ENCODE data around the gene TEX26. TPM values are rescaled to one million over a fixed set of nuclear protein-coding genes. Genes with fewer than 3 reads are reported as not detected.

TEX26 gene
- total RNA-seq, 4 donors from 2014 or later: 0.36 to 1.5 (median 0.88) TPM; not detected in 1

- no peak for ATAC-seq (ENCODE audit: low FRiP score)
Observed at GRCh38 chr13:30998136-30999088, 66.0 kb downstream of the TEX26 start.

GRCh38 chr13:31000889-31001288, 68.4 kb downstream of the TEX26 start:
- ATAC-seq (ENCODE audit: low FRiP score) (peak; percentile 79), DNase-seq (ENCODE audit: low spot score) (no peak)
- no peak for TF ChIP-seq CTCF (IDR thresholded peaks at IDR 0.05)

More at GRCh38 chr13:30998136-30999088, 66.0 kb downstream of the TEX26 start:
- TF ChIP-seq CTCF (IDR thresholded peaks at IDR 0.05): no peak
- no peak for DNase-seq (ENCODE audit: low spot score)

GRCh38 chr13:31001647-31002046, 69.2 kb downstream of the TEX26 start:
- ATAC-seq (ENCODE audit: low FRiP score): no peak
- DNase-seq (ENCODE audit: low spot score): no peak

GRCh38 chr13:31005066-31005465, 72.6 kb downstream of the TEX26 start:
- DNase-seq (ENCODE audit: low spot score) (no peak), ATAC-seq (ENCODE audit: low FRiP score) (no peak)
- no peak for TF ChIP-seq CTCF (IDR thresholded peaks at IDR 0.05)

More at GRCh38 chr13:31001647-31002046, 69.2 kb downstream of the TEX26 start:
- TF ChIP-seq CTCF (IDR thresholded peaks at IDR 0.05): no peak

- DNase-seq (ENCODE audit: low spot score) (no peak), ATAC-seq (ENCODE audit: low FRiP score) (no peak)
- no peak for TF ChIP-seq CTCF (IDR thresholded peaks at IDR 0.05)
Observed at GRCh38 chr13:31007417-31007816, 75.0 kb downstream of the TEX26 start.

- no peak for DNase-seq (ENCODE audit: low spot score)
- ATAC-seq (ENCODE audit: low FRiP score): no peak
- TF ChIP-seq CTCF (IDR thresholded peaks at IDR 0.05): no peak
Observed at GRCh38 chr13:31008400-31009115, 76.1 kb downstream of the TEX26 start.

All from omental fat pad (tissue), 4 donors.